SK-N-MC (cell line): Measurements from ENCODE around the gene C1QTNF1.

ENCODE experiments used
- EZH2 ChIP-seq: fragments of 200-600 bp; sonication (generic); IDR thresholded peaks from one replicate; pipeline ENCODE4 v1.6.1; 2017; ENCODE audit warnings: antibody characterized with exemption
- POLR2AphosphoS5 ChIP-seq: IDR thresholded peaks from 2 replicates; pipeline ENCODE4 v1.6.1; 2012; ENCODE audit warnings: mild to moderate bottlenecking, low read depth, low read length, borderline replicate concordance

GRCh38 chr17:79038545-79039135, 14.7 kb downstream of the C1QTNF1 start:
- TF ChIP-seq POLR2AphosphoS5 (no peak), EZH2 (no peak)
